Stomach (tissue), 9 donors: ENCODE measurements around the gene C12orf50. TPM values are rescaled to one million over a fixed set of nuclear protein-coding genes. Genes with fewer than 3 reads are reported as not detected.

ENCODE experiments used
- DNase-seq, 2 donors: peaks; one replicate each; pipeline versions ENCODE4 v3.0.0 to v3.0.0-alpha.2; 2013 to 2019
- H3K27ac ChIP-seq, 5 donors: fragments of 200-600 bp in 4 of 5; sonication (generic) in 4 of 5; one replicate each; pipeline ENCODE4 v1.5.1; 2013 to 2019; ENCODE audit warnings: mild to moderate bottlenecking in 1 of 5, moderate library complexity in 1 of 5
- H3K27me3 ChIP-seq, 3 donors: fragments of 200-600 bp; sonication (generic); one replicate each; pipeline ENCODE4 v1.5.1; 2017 to 2019; ENCODE audit warnings: mixed run types in 1 of 3
- H3K36me3 ChIP-seq, 4 donors: fragments of 200-600 bp; sonication (generic); 1 replicate in 3 of 4; 2 replicates in 1 of 4; pipeline ENCODE4 v1.5.1; 2016 to 2019
- H3K4me1 ChIP-seq, 4 donors: fragments of 200-600 bp; sonication (generic); one replicate each; pipeline ENCODE4 v1.5.1; 2016 to 2019
- H3K4me3 ChIP-seq, 4 donors: fragments of 200-600 bp; sonication (generic) in 3 of 4; one replicate each; pipeline ENCODE4 v1.5.1; 2016 to 2019; ENCODE audit warnings: mild to moderate bottlenecking in 1 of 4
- H3K9me3 ChIP-seq, 4 donors: fragments of 200-600 bp; sonication (generic); one replicate each; pipeline ENCODE4 v1.5.1; 2016 to 2019
- EP300 ChIP-seq: sonication (generic); formaldehyde crosslinking; IDR thresholded peaks from one replicate; pipeline ENCODE4 v1.6.1; 2017; ENCODE audit warnings: antibody characterized with exemption
- POLR2A ChIP-seq, 4 donors: fragments of 450-650 bp; IDR thresholded peaks; one replicate each; pipeline ENCODE4 v1.6.1; 2016; ENCODE audit warnings: antibody characterized with exemption in 4 of 4, control low read depth in 2 of 4, mild to moderate bottlenecking in 1 of 4, moderate library complexity in 1 of 4
- POLR2AphosphoS5 ChIP-seq, 3 donors: sonication (generic); formaldehyde crosslinking; IDR thresholded peaks; one replicate each; pipeline ENCODE4 v1.6.1; 2016; ENCODE audit warnings: antibody characterized with exemption in 3 of 3
- WGBS, 5 donors: extraction: QIAGEN DNeasy Blood & Tissue Kit in 3 of 5; methylation state at CpG; one replicate each; pipeline versions ENCODE4 v1.1.5 to v1.1.7; 2013 to 2018; 5-methylcytosine and 5-hydroxymethylcytosine counted together
- intact Hi-C: fragments of 100-400 bp; cut with DNase I; formaldehyde crosslinking; loops from one replicate; pipeline ENCODE4 v1.15.1; 2023; ENCODE audit warnings: low total_unique reads
- polyA plus RNA-seq, 3 donors: library from polyadenylated mRNA; stranded (reverse); fragments of 200-250 nt; gene quantifications; one replicate each; pipeline ENCODE4 v1.2.3, GENCODE V29; 2013
- total RNA-seq, 5 donors: library from RNA; depleted of rRNA; stranded (reverse); fragments of >200 nt; gene quantifications; one replicate each; pipeline versions ENCODE4 v1.1.0 to v1.2.3, GENCODE V29; 2014 to 2016
- TF ChIP-seq, protein P1 (sequence below), 7 experiments: fragments of 450-650 bp in 4 of 7; fragments of 200-600 bp in 3 of 7; sonication (generic) in 3 of 7; IDR thresholded peaks; one replicate each; pipeline ENCODE4 v1.5.1; 2016 to 2019; ENCODE audit warnings: antibody characterized with exemption in 7 of 7, control low read depth in 2 of 7, mild to moderate bottlenecking in 1 of 7
- donor health status: healthy with polysubstance abuse.
- donor health status: Bipolar disorder and iron deficiency.
- donor health status: healthy.

The C12orf50 gene
- total and polyA plus RNA-seq, 8 donors = not detected

DNA sequence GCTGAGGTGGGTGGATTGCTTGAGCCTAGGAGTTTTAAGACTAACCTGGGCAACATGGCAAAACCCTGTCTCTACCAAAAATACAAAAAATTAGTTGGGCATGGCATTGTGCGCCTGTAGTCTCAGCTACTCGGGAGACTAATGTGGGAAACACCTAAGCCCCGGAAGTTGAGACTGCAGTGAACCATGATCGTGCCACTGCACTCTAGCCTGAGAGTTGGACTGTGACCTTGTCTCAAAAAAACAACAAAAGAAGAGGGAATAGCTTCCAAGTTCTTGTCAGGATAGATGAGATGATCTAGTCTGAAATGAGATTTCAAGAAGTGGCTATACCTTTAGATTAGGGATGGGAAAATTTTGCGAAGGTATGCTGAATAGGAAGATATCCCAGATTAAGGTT lies 14.8 kb upstream of the C12orf50 start:
- intact Hi-C loops = no loop called here
- TF ChIP-seq, protein P1, sequence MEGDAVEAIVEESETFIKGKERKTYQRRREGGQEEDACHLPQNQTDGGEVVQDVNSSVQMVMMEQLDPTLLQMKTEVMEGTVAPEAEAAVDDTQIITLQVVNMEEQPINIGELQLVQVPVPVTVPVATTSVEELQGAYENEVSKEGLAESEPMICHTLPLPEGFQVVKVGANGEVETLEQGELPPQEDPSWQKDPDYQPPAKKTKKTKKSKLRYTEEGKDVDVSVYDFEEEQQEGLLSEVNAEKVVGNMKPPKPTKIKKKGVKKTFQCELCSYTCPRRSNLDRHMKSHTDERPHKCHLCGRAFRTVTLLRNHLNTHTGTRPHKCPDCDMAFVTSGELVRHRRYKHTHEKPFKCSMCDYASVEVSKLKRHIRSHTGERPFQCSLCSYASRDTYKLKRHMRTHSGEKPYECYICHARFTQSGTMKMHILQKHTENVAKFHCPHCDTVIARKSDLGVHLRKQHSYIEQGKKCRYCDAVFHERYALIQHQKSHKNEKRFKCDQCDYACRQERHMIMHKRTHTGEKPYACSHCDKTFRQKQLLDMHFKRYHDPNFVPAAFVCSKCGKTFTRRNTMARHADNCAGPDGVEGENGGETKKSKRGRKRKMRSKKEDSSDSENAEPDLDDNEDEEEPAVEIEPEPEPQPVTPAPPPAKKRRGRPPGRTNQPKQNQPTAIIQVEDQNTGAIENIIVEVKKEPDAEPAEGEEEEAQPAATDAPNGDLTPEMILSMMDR (IDR thresholded peaks at IDR 0.05) = no peak
- no peak for TF ChIP-seq POLR2A (IDR thresholded peaks at IDR 0.05)
- no peak for TF ChIP-seq POLR2AphosphoS5 (IDR thresholded peaks at IDR 0.05)
- TF ChIP-seq EP300 = no peak
- no peak for DNase-seq
- H3K27ac ChIP-seq = no peak overlapping the region
- WGBS, 5 donors = 91 to 99% (median 98%) methylated on average over 5 of the region's 5 CpGs
- H3K9me3 ChIP-seq = no peaks in the 10 kb centered on the region
- H3K36me3 ChIP-seq = peaks cover 30 to 58% (median 57%) of the 10 kb centered on the region in 4 donors
- H3K4me1 ChIP-seq = peaks cover 0 to 19% (median 5%) of the 10 kb centered on the region in 4 donors
- no peak overlapping the region for H3K4me3 ChIP-seq
- no peaks in the 10 kb centered on the region for H3K27me3 ChIP-seq

DNA sequence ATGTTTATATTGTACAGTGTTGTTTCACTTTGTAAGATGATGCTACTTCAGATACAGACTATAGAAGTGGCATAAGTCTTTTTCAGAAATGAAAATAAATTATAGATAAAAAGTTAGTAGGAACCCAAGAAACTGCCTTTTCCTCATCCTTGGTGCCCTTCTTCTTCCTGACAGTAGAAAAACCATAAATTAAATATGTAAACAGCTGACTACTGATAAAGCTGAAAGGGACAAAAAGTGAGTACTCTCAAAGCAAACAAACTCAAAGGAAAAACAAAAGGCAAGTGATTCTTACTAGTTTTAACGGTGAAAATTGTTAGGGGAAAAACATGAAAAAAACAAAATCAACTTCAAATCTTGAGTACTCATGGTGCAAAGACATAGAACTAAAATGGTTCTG lies 8.6 kb upstream of the C12orf50 start:
- intact Hi-C loops = no loop called here
- H3K4me3 ChIP-seq = no peak overlapping the region
- no peaks in the 10 kb centered on the region for H3K27me3 ChIP-seq
- H3K27ac ChIP-seq = no peak overlapping the region
- H3K9me3 ChIP-seq = no peaks in the 10 kb centered on the region
- H3K36me3 ChIP-seq = no peaks in the 10 kb centered on the region
- 56 to 82% (median 59%) methylated on average over 1 of the region's 1 CpG for WGBS, 5 donors
- H3K4me1 ChIP-seq = peaks cover 13 to 60% (median 32%) of the 10 kb centered on the region in 4 donors
- no peak for DNase-seq
- TF ChIP-seq, protein P1 (IDR thresholded peaks at IDR 0.05) = no peak
- TF ChIP-seq POLR2A (IDR thresholded peaks at IDR 0.05) = no peak
- no peak for TF ChIP-seq POLR2AphosphoS5 (IDR thresholded peaks at IDR 0.05)
- TF ChIP-seq EP300 = no peak

DNA sequence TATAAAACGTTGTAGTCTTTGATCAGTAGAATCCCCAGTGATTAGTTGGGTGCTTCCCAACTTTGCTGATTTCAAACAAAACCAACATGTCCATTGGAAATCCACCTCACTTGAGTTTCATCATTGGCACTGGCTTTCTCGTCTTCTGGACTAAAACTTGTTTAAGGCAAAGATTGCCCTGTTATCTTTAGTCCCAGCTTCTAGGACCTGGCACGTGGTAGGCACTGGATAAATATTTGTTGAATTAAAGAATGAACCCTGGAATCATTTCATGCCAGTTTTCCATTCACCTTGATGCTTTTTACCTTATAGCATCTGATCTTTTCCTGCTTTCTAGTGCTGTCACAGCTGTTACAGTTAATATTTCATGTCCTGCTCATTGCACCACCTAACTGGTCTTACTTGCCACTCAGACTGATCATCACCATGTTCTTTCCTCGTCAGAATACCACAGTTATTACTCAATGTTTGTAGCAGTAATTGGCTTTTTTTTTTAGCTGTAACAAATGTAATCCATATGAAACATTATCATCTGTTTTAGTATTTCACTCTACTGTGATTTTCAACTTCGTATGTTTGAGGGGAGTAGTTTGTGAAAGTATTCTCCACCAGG lies 7.3 kb upstream of the C12orf50 start:
- peak in 1 of 2 donors; percentile 23 for DNase-seq
- TF ChIP-seq POLR2AphosphoS5 (IDR thresholded peaks at IDR 0.05) (peak in 1 of 3 donors; percentile 8), EP300 (no peak)
- no peaks in the 10 kb centered on the region for H3K27me3 ChIP-seq
- no peaks in the 10 kb centered on the region for H3K9me3 ChIP-seq
- intact Hi-C loops = no loop called here
- peak overlapping the region; percentile 67 to 87 (median 74) for H3K4me3 ChIP-seq
- H3K4me1 ChIP-seq = peaks cover 13 to 60% (median 32%) of the 10 kb centered on the region in 4 donors
- WGBS, 5 donors = 13 to 20% (median 19%) methylated on average over 5 of the region's 5 CpGs
- H3K36me3 ChIP-seq = no peaks in the 10 kb centered on the region
- peak overlapping the region in 3 of 5 donors; percentile 80 to 89 (median 84) for H3K27ac ChIP-seq

DNA sequence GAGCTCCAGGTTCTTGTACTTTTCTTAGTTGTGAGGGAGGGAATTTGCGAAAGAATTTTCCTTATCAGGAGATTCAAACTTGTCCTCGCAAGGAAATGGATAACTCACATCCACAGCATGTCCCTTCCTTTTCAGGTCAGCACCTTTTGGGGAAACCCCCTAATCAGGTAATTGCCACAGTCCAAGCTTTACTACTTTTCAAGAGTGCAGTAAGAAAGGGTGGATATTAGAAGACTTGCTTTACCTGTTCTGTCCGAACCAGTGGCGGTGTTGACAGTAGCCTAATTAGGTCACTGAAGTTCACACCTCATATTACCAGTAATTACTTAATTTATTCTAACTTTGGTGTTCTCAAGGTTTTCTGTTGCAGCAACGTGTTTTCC lies 6.7 kb upstream of the C12orf50 start:
- WGBS, 5 donors = 1 to 5% (median 3%) methylated on average over 5 of the region's 5 CpGs
- TF ChIP-seq EP300 (no peak), POLR2A (IDR thresholded peaks at IDR 0.05) (no peak), POLR2AphosphoS5 (IDR thresholded peaks at IDR 0.05) (no peak)
- TF ChIP-seq, protein P1 (IDR thresholded peaks at IDR 0.05) = no peak
- Histone ChIP-seq H3K27me3 (no peaks in the 10 kb centered on the region), H3K4me3 (peak overlapping the region; percentile 67 to 87 (median 74)), H3K4me1 (peaks cover 13 to 60% (median 32%) of the 10 kb centered on the region in 4 donors), H3K9me3 (no peaks in the 10 kb centered on the region), H3K27ac (peak overlapping the region; percentile 80 to 89 (median 84)), H3K36me3 (no peaks in the 10 kb centered on the region)
- intact Hi-C loops = no loop called here
- DNase-seq = peak in 1 of 2 donors; percentile 60
